Measurements from ENCODE around the gene RBM33. TPM values are rescaled to one million over a fixed set of nuclear protein-coding genes. Genes with fewer than 3 reads are reported as not detected.

The RBM33 gene
- total RNA-seq, 1 donor from 2014 or later, result 30.8 TPM

GRCh38 chr7:155758348-155758747 lies 113.9 kb downstream of the RBM33 start:
- no peak overlapping the region for H3K27ac ChIP-seq (replicated peaks)
- intact Hi-C loops (cut with micrococcal nuclease), result no loop called here
- H3K4me1 ChIP-seq, result peaks cover 61% of the 10 kb centered on the region
- no peak for TF ChIP-seq CTCF (IDR thresholded peaks at IDR 0.05; ENCODE audit: borderline replicate concordance)
- no peak for DNase-seq
- H3K4me3 ChIP-seq, result no peak overlapping the region
- no peaks in the 10 kb centered on the region for H3K27me3 ChIP-seq (ENCODE audit: low read depth)
- peaks cover 10% of the 10 kb centered on the region for H3K36me3 ChIP-seq
- peaks cover 2% of the 10 kb centered on the region for H3K9me3 ChIP-seq (replicated peaks)

- H3K27me3 ChIP-seq (ENCODE audit: low read depth), result no peaks in the 10 kb centered on the region
- H3K36me3 ChIP-seq, result peaks cover 18% of the 10 kb centered on the region
- no peak overlapping the region for H3K4me3 ChIP-seq
- peaks cover 61% of the 10 kb centered on the region for H3K4me1 ChIP-seq
- peak overlapping the region; percentile 9 for H3K27ac ChIP-seq (replicated peaks)
- intact Hi-C loops (cut with micrococcal nuclease), result no loop called here
- H3K9me3 ChIP-seq (replicated peaks), result peaks cover 2% of the 10 kb centered on the region
- no peak for TF ChIP-seq CTCF (IDR thresholded peaks at IDR 0.05; ENCODE audit: borderline replicate concordance)
- no peak for DNase-seq
Measured at GRCh38 chr7:155759740-155760430, 115.4 kb downstream of the RBM33 start.

- Histone ChIP-seq H3K4me1 (peaks cover 53% of the 10 kb centered on the region), H3K27ac (replicated peaks) (no peak overlapping the region)
- intact Hi-C loops (cut with micrococcal nuclease), result no loop called here
Measured at GRCh38 chr7:155761162-155761561, 116.7 kb downstream of the RBM33 start.

GRCh38 chr7:155762036-155762435 lies 117.6 kb downstream of the RBM33 start:
- Histone ChIP-seq H3K36me3 (peaks cover 40% of the 10 kb centered on the region), H3K4me1 (peaks cover 53% of the 10 kb centered on the region), H3K27ac (replicated peaks) (peak overlapping the region; percentile 69), H3K9me3 (replicated peaks) (peaks cover 2% of the 10 kb centered on the region), H3K4me3 (no peak overlapping the region), H3K27me3 (ENCODE audit: low read depth) (no peaks in the 10 kb centered on the region)
- DNase-seq, result no peak
- intact Hi-C loops (cut with micrococcal nuclease), result no loop called here
- TF ChIP-seq CTCF (IDR thresholded peaks at IDR 0.05; ENCODE audit: borderline replicate concordance), result no peak

More at GRCh38 chr7:155761162-155761561, 116.7 kb downstream of the RBM33 start:
- no peak for TF ChIP-seq CTCF (IDR thresholded peaks at IDR 0.05; ENCODE audit: borderline replicate concordance)
- H3K27me3 ChIP-seq (ENCODE audit: low read depth), result no peaks in the 10 kb centered on the region
- H3K36me3 ChIP-seq, result peaks cover 31% of the 10 kb centered on the region
- H3K9me3 ChIP-seq (replicated peaks), result peaks cover 2% of the 10 kb centered on the region
- H3K4me3 ChIP-seq, result no peak overlapping the region
- no peak for DNase-seq

GRCh38 chr7:155762655-155763054 lies 118.2 kb downstream of the RBM33 start:
- H3K9me3 ChIP-seq (replicated peaks), result no peaks in the 10 kb centered on the region
- intact Hi-C loops (cut with micrococcal nuclease), result no loop called here
- no peak for TF ChIP-seq CTCF (IDR thresholded peaks at IDR 0.05; ENCODE audit: borderline replicate concordance)

More at GRCh38 chr7:155762655-155763054, 118.2 kb downstream of the RBM33 start:
- Histone ChIP-seq H3K27me3 (ENCODE audit: low read depth) (no peaks in the 10 kb centered on the region), H3K36me3 (peaks cover 44% of the 10 kb centered on the region), H3K27ac (replicated peaks) (peak overlapping the region; percentile 69), H3K4me3 (no peak overlapping the region), H3K4me1 (peaks cover 53% of the 10 kb centered on the region)
- no peak for DNase-seq
